ENCODE measurements around the gene FAF1.

DNA sequence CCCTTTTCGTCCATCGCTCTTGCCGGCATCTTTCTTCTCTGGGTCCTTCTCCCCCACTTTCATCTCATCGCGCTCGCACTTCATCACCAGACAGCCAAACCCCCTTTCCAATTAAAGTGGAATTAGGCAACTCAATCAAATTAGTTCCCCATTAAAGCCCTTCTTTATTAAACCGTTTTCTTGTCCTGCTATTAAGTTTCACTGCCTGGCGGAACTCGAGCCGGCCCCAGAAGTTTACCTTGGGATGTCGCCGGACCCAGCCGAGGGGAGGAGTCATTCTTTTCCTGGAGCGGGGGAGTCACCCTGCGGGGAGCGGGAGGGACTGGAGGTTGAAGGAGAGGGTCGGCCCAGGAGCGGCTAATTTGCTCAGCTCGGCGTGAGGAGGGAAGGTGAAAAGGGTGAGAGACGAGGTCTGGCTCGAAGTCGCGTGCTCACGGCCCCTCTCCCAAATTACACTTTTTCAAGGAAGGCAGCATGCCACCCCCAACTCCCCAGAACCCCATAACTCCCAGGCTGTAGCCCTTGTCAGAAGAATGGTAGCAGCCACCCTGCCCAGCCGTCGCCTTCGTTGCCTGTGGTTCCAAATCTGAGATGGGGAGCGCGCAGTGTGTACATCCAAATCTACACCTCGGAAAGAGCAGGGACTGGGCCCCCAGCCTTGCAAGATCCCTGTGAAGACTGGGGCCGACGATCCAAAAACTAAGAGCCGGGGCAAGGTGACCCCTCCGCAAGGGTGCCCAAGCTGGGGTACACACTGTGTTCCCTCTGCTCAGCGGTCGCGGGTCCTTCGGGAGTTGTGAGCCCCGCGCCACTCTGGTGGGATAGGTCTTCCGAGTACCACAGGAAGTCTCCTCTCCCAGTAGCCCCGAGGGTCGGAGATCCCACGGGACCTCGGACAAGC, 543.3 kb downstream of the FAF1 start:
- TF ChIP-seq CTCF (conservative IDR thresholded peaks at IDR 0.05; ENCODE audit: low read depth, low read length) (no peak), EZH2phosphoT487 (IDR thresholded peaks at IDR 0.05; ENCODE audit: borderline replicate concordance, low read length) (no peak)

All from PC-3 (cell line).